WTC11 (cell line): ENCODE measurements around the gene RNF31. TPM values are rescaled to one million over a fixed set of nuclear protein-coding genes. Genes with fewer than 3 reads are reported as not detected.

Experiments
- AFF4 ChIP-seq: sonication (generic); formaldehyde crosslinking; IDR thresholded peaks from 2 replicates; pipeline ENCODE4 v1.8.1; 2023; ENCODE audit warnings: mild to moderate bottlenecking, missing genetic modification reagents, borderline replicate concordance
- ATF2 ChIP-seq: sonication (generic); formaldehyde crosslinking; IDR thresholded peaks from 2 replicates; pipeline ENCODE4 v1.8.1; 2022; ENCODE audit warnings: low read depth, missing genetic modification reagents, borderline replicate concordance
- CREB1 ChIP-seq: sonication (generic); formaldehyde crosslinking; IDR thresholded peaks from 2 replicates; pipeline ENCODE4 v1.8.0; 2023; ENCODE audit warnings: mild to moderate bottlenecking, missing genetic modification reagents
- E2F5 ChIP-seq: sonication (generic); formaldehyde crosslinking; IDR thresholded peaks from 2 replicates; pipeline ENCODE4 v1.8.1; 2022; ENCODE audit warnings: mild to moderate bottlenecking, moderate library complexity, missing genetic modification reagents
- EMX1 ChIP-seq: fragments of 250-450 bp; sonication (Bioruptor Pico); IDR thresholded peaks from 2 replicates; pipeline ENCODE4 v1.8.0; 2021; ENCODE audit warnings: mild to moderate bottlenecking
- ETV6 ChIP-seq: sonication (generic); formaldehyde crosslinking; IDR thresholded peaks from 2 replicates; pipeline ENCODE4 v1.8.1; 2022; ENCODE audit warnings: mild to moderate bottlenecking, missing genetic modification reagents
- FOXJ3 ChIP-seq: sonication (generic); formaldehyde crosslinking; IDR thresholded peaks from 2 replicates; pipeline ENCODE4 v1.9.0; 2021; ENCODE audit warnings: missing genetic modification reagents, mild to moderate bottlenecking, borderline replicate concordance
- FOXP4 ChIP-seq: sonication (generic); formaldehyde crosslinking; IDR thresholded peaks from 2 replicates; pipeline ENCODE4 v1.8.0; 2022; ENCODE audit warnings: mild to moderate bottlenecking, missing genetic modification reagents
- GRHL2 ChIP-seq: fragments of 250-450 bp; sonication (Bioruptor Pico); IDR thresholded peaks from 2 replicates; pipeline ENCODE4 v1.8.0; 2022; ENCODE audit warnings: mild to moderate bottlenecking, moderate library complexity; ENCODE audit not compliant: insufficient replicate concordance, severe bottlenecking
- IRF2 ChIP-seq: sonication (generic); formaldehyde crosslinking; IDR thresholded peaks from 2 replicates; pipeline ENCODE4 v1.8.0; 2022; ENCODE audit warnings: low read depth, missing genetic modification reagents, borderline replicate concordance
- MAX ChIP-seq: sonication (generic); formaldehyde crosslinking; IDR thresholded peaks from 2 replicates; pipeline ENCODE4 v1.8.0; 2022; ENCODE audit warnings: mild to moderate bottlenecking, missing genetic modification reagents
- NFYB ChIP-seq: sonication (generic); formaldehyde crosslinking; conservative IDR thresholded peaks from 2 replicates; pipeline ENCODE4 v1.8.0; 2022; ENCODE audit warnings: low read depth, missing genetic modification reagents
- RELA ChIP-seq: sonication (generic); formaldehyde crosslinking; IDR thresholded peaks from 2 replicates; pipeline ENCODE4 v1.8.1; 2022; ENCODE audit warnings: missing genetic modification reagents, mild to moderate bottlenecking, borderline replicate concordance
- SMAD4 ChIP-seq: sonication (generic); formaldehyde crosslinking; IDR thresholded peaks from 2 replicates; pipeline ENCODE4 v1.8.0; 2022; ENCODE audit warnings: mild to moderate bottlenecking, missing genetic modification reagents
- SOX15 ChIP-seq: fragments of 250-450 bp; sonication (Bioruptor Pico); IDR thresholded peaks from 2 replicates; pipeline ENCODE4 v1.9.0; 2021; ENCODE audit warnings: mild to moderate bottlenecking
- SP1 ChIP-seq: sonication (generic); formaldehyde crosslinking; conservative IDR thresholded peaks from 2 replicates; pipeline ENCODE4 v1.8.1; 2022; ENCODE audit warnings: missing genetic modification reagents
- STAT6 ChIP-seq: sonication (generic); formaldehyde crosslinking; conservative IDR thresholded peaks from 2 replicates; pipeline ENCODE4 v1.8.1; 2023; ENCODE audit warnings: mild to moderate bottlenecking, low read depth, missing genetic modification reagents, moderate library complexity
- TCF7 ChIP-seq: sonication (generic); formaldehyde crosslinking; IDR thresholded peaks from 2 replicates; pipeline ENCODE4 v1.8.0; 2022; ENCODE audit warnings: mild to moderate bottlenecking, low read depth, missing genetic modification reagents, moderate library complexity
- ZNF232 ChIP-seq: sonication (generic); formaldehyde crosslinking; IDR thresholded peaks from 2 replicates; pipeline ENCODE4 v1.8.0; 2022; ENCODE audit warnings: mild to moderate bottlenecking, missing genetic modification reagents
- ZNF317 ChIP-seq: sonication (generic); formaldehyde crosslinking; IDR thresholded peaks from 2 replicates; pipeline ENCODE4 v1.8.1; 2023; ENCODE audit warnings: low read depth, mild to moderate bottlenecking, moderate library complexity, missing genetic modification reagents, borderline replicate concordance
- ZNF396 ChIP-seq: fragments of 250-450 bp; sonication (Bioruptor Pico); IDR thresholded peaks from 2 replicates; pipeline ENCODE4 v1.8.0; 2021; ENCODE audit warnings: mild to moderate bottlenecking, moderate library complexity, borderline replicate concordance
- ZNF512 ChIP-seq: sonication (generic); formaldehyde crosslinking; IDR thresholded peaks from 2 replicates; pipeline ENCODE4 v1.8.1; 2022; ENCODE audit warnings: missing genetic modification reagents, borderline replicate concordance
- ZSCAN18 ChIP-seq: fragments of 250-450 bp; sonication (Bioruptor Pico); IDR thresholded peaks from 2 replicates; pipeline ENCODE4 v2.1.2; 2022; ENCODE audit warnings: mild to moderate bottlenecking, moderate library complexity
- total RNA-seq: library from RNA; stranded (reverse); gene quantifications from 3 replicates; pipeline ENCODE4 v1.2.3, GENCODE V29; 2021

The RNF31 gene
- total RNA-seq, 1 experiment from 2014 or later: 86.2 TPM

- TF ChIP-seq E2F5 (CRISPR knock-in tag) (no peak), ZNF396 (CRISPR knock-in tag) (no peak), ZNF232 (no peak), AFF4 (CRISPR knock-in tag) (no peak), ZSCAN18 (CRISPR knock-in tag) (no peak), ZNF512 (no peak), NFYB (CRISPR knock-in tag) (no peak), CREB1 (0 out of 2 replicates have a peak, but pooled peaks have one; percentile 20), FOXP4 (no peak), EMX1 (CRISPR knock-in tag) (no peak), IRF2 (CRISPR knock-in tag) (no peak), RELA (CRISPR knock-in tag) (no peak), SMAD4 (CRISPR knock-in tag) (no peak), ZNF317 (CRISPR knock-in tag) (no peak), MAX (0 out of 2 replicates have a peak, but pooled peaks have one; percentile 9), GRHL2 (CRISPR knock-in tag) (no peak), STAT6 (CRISPR knock-in tag) (no peak), FOXJ3 (CRISPR knock-in tag) (no peak), SP1 (CRISPR knock-in tag) (peak; percentile 56), ETV6 (0 out of 2 replicates have a peak, but pooled peaks have one; percentile 44), TCF7 (CRISPR knock-in tag) (no peak), ATF2 (CRISPR knock-in tag) (no peak), SOX15 (CRISPR knock-in tag) (no peak)
Measured at GRCh38 chr14:24146453-24146977, 783 bp upstream of the RNF31 start, which contains the start of gene PSME2 (continued).
